ENCODE results near the gene MCAT.
"Not testable (repeated sequence)": the region's sequence is repeated elsewhere in the genome, so short reads cannot be mapped to it uniquely, and the experiment has no call there.

The MCAT gene

GRCh38 chr22:43152357-43153071, 9.3 kb upstream of the MCAT start:
- DNase-seq = peak; percentile 45

- DNase-seq = no peak
Measured at GRCh38 chr22:43152003-43152356, 8.8 kb upstream of the MCAT start.

- DNase-seq = peak; percentile 21
Measured at GRCh38 chr22:43151251-43152002, 8.2 kb upstream of the MCAT start, which contains the start of gene TSPO. TSPO (plus strand) TSS chr22:43151559; CDS start chr22:43159239, 7,680 bp downstream.

- no peak for DNase-seq
Measured at GRCh38 chr22:43150731-43151206, 7.6 kb upstream of the MCAT start.

GRCh38 chr22:43148581-43148980, 5.4 kb upstream of the MCAT start:
- DNase-seq = no peak

- no peak for DNase-seq
Measured at GRCh38 chr22:43147821-43148220, 4.6 kb upstream of the MCAT start.

GRCh38 chr22:43146332-43146731, 3.1 kb upstream of the MCAT start:
- not testable (repeated sequence) for DNase-seq

GRCh38 chr22:43145371-43145770, 2.2 kb upstream of the MCAT start:
- not testable (repeated sequence) for DNase-seq

- no peak for DNase-seq
Measured at GRCh38 chr22:43144949-43145348, 1.8 kb upstream of the MCAT start.

- no peak for DNase-seq
Measured at GRCh38 chr22:43136801-43137200, 6.4 kb downstream of the MCAT start.

GRCh38 chr22:43136255-43136654, 6.9 kb downstream of the MCAT start:
- peak; percentile 20 for DNase-seq

- DNase-seq = no peak
Measured at GRCh38 chr22:43135565-43135964, 7.6 kb downstream of the MCAT start.

GRCh38 chr22:43134553-43134952, 8.6 kb downstream of the MCAT start:
- no peak for DNase-seq

GRCh38 chr22:43133401-43133800, 9.8 kb downstream of the MCAT start:
- DNase-seq = no peak

- no peak for DNase-seq
Measured at GRCh38 chr22:43131773-43132501, 11.3 kb downstream of the MCAT start.

GRCh38 chr22:43129426-43130425, 13.5 kb downstream of the MCAT start:
- DNase-seq = peak; percentile 32

- DNase-seq = peak; percentile 88
Measured at GRCh38 chr22:43128928-43129424, 14.2 kb downstream of the MCAT start.

- no peak for DNase-seq
Measured at GRCh38 chr22:43128116-43128515, 15.1 kb downstream of the MCAT start.

- no peak for DNase-seq
Measured at GRCh38 chr22:43127166-43127908, 15.9 kb downstream of the MCAT start.

GRCh38 chr22:43126501-43127165, 16.6 kb downstream of the MCAT start:
- DNase-seq = no peak

Measured in COR-L47 (cell line).